OCI-LY3 (cell line): ENCODE measurements around the gene PATZ1.

Experiments
- EZH2phosphoT487 ChIP-seq: fragments of 200-600 bp; shearing (Covaris generic); IDR thresholded peaks from 2 replicates; pipeline ENCODE4 v1.6.1; 2018; ENCODE audit warnings: antibody characterized with exemption, mixed run types, low read depth
- TF ChIP-seq, protein P1 (sequence below): fragments of 200-600, 300-600 bp; sonication (generic); IDR thresholded peaks from 2 replicates; pipeline ENCODE4 v1.5.1; 2014; ENCODE audit warnings: antibody characterized with exemption, low read length, low read depth

DNA sequence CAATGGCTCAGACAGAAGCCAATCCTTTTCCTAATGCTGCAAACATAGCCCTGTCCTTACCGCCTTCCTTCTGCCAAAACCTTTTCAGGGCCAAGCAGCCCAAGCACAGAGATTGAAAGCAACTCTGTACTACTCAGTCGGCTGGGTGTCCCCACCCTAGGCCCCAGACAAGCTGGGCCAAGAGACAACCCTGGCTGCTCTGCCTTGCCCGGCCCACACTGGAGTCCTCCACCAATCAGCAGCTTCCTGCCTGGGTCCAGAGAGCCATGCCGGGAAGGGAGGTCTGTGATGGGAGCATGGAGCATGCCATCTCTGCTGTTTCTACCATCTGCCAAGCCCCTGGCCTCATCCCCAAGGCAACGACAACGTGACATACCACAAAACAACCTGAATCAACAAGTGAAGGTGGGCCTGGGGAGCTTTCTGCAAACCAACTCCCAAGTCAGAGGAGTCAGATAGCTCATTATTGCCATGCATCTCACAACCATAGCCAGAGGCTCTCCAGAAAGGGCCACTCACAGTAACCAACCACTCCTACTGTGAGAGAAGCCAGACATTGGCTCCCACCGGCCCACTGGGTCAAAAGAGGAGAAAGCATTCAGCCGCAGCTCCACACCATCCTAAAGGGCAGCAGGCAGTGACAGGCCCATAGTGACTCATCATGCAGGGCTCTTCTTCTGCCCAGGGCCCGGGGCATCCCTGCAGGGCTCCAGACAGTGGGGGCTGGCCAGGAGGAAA lies 18.2 kb downstream of the PATZ1 start:
- TF ChIP-seq, protein P1, sequence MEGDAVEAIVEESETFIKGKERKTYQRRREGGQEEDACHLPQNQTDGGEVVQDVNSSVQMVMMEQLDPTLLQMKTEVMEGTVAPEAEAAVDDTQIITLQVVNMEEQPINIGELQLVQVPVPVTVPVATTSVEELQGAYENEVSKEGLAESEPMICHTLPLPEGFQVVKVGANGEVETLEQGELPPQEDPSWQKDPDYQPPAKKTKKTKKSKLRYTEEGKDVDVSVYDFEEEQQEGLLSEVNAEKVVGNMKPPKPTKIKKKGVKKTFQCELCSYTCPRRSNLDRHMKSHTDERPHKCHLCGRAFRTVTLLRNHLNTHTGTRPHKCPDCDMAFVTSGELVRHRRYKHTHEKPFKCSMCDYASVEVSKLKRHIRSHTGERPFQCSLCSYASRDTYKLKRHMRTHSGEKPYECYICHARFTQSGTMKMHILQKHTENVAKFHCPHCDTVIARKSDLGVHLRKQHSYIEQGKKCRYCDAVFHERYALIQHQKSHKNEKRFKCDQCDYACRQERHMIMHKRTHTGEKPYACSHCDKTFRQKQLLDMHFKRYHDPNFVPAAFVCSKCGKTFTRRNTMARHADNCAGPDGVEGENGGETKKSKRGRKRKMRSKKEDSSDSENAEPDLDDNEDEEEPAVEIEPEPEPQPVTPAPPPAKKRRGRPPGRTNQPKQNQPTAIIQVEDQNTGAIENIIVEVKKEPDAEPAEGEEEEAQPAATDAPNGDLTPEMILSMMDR: no peak
- no peak for TF ChIP-seq EZH2phosphoT487
